HG02970 (cell line): ENCODE measurements around the gene MEGF8.

Experiments
- ATAC-seq: cut with Tn5 transposase; IDR thresholded peaks from one replicate; pipeline ENCODE4 v1.9.1; 2021; ENCODE audit warnings: mild to moderate bottlenecking, moderate library complexity, moderate number of reproducible peaks; ENCODE audit not compliant: unreplicated experiment, low FRiP score

Gene MEGF8, protein sequence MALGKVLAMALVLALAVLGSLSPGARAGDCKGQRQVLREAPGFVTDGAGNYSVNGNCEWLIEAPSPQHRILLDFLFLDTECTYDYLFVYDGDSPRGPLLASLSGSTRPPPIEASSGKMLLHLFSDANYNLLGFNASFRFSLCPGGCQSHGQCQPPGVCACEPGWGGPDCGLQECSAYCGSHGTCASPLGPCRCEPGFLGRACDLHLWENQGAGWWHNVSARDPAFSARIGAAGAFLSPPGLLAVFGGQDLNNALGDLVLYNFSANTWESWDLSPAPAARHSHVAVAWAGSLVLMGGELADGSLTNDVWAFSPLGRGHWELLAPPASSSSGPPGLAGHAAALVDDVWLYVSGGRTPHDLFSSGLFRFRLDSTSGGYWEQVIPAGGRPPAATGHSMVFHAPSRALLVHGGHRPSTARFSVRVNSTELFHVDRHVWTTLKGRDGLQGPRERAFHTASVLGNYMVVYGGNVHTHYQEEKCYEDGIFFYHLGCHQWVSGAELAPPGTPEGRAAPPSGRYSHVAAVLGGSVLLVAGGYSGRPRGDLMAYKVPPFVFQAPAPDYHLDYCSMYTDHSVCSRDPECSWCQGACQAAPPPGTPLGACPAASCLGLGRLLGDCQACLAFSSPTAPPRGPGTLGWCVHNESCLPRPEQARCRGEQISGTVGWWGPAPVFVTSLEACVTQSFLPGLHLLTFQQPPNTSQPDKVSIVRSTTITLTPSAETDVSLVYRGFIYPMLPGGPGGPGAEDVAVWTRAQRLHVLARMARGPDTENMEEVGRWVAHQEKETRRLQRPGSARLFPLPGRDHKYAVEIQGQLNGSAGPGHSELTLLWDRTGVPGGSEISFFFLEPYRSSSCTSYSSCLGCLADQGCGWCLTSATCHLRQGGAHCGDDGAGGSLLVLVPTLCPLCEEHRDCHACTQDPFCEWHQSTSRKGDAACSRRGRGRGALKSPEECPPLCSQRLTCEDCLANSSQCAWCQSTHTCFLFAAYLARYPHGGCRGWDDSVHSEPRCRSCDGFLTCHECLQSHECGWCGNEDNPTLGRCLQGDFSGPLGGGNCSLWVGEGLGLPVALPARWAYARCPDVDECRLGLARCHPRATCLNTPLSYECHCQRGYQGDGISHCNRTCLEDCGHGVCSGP (N-terminal part only)

DNA sequence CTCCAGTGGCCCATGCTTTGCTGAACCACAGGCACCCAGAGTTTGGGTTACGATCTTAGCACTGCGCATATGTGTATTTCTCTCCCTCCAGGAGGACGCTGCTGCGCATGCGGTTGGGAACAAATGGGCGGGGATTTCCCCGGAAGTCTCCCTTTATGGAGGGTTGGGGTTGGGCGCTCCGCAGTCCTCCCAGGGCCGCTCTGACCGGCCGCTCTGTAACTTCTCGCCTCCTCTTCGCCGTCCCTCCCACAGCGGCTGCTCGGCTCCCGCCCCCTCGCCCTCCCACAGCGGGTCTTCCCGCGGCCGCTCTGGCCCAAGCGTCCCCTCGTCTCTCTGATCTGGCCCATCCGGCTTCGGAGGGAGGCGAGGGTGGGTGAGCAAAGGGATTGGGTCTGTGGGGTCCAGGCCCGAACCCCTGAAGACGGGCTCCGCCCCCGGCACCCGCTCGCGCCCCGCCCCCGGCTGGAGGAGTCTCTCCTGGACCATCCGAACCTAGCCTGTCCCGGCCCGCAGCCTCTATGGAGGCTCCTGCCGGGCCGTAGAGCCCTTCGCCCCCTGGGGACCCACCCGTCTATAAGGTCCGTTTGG is at the start of gene MEGF8:
Gene MEGF8 (plus strand): TSS at position 328 of the 588 bp plus-strand sequence. CDS start 609 bp downstream, outside the sequence.
- peak; percentile 91 for ATAC-seq

DNA sequence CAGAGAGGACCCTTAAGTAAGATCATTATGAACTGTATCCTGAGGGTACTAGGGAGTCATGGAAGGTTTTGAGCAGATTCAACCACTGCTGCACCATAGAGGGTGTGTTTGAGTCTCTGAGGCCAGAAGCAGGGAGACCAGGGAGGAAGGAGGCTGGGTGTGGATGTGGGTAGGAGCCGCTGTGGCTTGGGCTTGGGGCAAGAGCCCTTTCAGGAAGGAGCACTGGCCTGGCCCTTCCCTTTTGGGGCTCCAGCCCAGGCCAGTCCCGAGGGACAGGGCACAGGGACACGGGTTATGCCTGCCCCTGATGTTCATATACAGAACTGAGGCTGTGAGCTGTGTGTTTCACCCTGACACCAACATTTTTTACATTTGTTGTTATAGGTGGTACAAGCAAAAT is 49.2 kb upstream of the MEGF8 start:
- no peak for ATAC-seq

DNA sequence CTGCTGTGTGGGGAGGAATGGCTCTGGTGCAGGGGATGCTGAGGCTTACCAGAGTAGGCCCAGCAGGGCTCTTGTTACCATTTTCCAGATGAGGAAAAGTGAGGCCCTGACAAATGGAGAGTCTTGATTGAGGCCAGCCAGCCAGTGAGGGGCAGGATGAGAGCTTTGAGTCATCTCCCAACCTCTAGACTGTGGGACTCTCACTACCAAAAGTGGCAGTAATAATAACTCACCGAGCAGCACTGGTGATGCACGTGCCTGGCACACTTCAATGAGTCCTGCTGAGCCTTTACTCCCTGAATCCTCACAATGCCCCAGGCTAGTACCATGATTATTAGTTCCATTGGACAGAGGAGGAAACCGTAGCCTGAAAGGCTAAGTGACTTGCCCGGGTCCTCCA is 48.6 kb upstream of the MEGF8 start:
- ATAC-seq: no peak

DNA sequence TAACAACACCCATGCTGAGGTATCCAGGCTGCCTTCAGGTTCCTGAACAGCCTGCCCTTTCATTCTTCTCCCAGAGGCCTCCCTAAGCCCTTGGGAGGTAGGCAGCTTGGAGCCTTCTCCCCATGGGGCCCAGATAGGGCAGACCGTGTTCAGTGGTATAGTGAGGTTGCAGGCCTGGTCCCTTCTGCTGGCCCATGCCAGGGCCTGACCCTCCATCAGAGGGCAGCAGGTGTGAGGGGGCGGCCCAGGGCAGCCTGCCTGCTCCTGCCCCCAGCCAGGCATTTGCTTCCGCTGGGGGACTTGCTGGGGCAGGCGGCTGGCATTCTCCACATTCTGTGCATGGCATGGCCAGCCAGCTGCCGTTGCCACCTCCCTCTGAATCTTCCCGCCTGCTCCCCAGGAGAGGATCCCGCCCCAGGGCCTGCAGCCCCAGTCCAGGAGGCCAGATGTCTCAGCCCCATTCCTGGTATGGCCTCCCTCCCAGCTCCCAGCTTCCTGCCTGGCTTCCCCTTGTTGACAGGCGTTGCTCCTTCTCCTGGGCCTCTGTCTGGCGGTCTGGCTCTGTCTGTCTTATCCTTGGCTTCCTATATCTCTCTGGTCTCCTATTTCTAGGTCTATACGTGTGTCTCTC is 47.5 kb upstream of the MEGF8 start:
- no peak for ATAC-seq

DNA sequence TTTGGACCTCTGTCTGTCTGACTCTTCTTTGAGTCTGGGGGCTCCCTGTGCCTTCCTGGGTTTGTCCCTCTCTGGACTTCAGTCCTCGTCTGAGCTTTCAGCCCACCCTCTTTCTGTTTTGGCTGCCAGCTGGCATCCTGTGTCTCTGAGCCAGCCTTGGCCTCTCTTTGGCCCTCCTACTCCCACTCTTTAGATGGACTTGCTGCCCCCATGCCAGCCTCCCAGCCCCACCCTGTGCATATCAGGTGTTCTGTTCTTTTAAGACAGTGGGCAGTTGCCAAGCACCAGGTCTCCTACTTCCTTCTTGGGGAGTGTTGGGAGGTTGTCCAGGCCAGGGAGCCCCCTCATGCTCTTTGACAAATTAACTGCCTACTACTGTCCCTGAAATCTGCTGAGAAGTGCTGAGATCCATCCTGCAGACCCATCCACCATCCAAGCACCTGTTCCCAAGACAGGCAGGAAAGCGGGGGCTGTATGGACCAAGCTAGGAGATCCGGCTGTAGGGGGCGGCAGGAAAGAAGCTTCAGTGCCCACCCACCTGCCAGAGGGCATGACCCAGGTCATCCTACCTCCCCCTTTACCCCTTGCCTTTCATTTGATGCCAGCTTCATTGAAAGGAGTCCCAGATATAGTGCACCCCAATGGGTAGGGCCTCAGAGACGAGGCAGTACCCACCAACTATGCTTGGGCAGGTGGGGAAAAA is 46.8 kb upstream of the MEGF8 start:
- ATAC-seq: no peak

DNA sequence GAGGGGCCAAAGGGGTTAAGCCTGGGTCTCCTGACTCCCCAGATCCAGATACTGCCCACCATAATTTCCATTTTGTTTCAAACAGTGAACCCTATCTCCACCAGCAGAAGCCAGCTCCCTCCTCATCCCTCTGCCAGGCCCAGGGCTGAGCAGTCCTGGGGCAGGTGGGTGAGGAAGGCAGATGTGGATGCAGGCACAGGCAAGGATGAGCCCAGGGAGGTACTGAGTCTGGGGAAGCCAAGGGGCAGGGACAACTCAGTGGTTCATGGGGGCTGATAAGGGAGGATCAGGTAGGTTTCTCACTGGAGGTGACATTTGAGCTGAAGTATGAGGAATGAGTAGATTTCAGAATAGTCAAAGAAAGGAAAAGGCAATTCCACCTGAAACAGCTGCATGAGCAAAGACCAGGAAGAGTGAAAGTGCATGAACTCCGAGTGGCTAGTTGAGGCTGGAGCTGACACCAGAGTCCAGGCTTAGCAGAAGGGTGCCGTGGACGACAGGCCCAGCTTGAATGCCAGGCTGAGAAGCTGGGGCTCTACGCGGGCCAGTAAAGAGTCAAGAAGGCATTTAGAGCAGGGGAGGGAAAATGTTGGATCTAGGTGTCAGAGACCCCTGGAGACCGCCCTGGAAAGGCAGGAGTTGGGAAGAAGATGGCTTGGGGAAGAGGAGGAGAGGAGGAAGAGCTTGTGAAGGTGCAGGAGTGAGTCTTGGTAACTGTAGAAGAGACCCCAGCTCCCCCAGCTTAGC is 46.1 kb upstream of the MEGF8 start:
- no peak for ATAC-seq

DNA sequence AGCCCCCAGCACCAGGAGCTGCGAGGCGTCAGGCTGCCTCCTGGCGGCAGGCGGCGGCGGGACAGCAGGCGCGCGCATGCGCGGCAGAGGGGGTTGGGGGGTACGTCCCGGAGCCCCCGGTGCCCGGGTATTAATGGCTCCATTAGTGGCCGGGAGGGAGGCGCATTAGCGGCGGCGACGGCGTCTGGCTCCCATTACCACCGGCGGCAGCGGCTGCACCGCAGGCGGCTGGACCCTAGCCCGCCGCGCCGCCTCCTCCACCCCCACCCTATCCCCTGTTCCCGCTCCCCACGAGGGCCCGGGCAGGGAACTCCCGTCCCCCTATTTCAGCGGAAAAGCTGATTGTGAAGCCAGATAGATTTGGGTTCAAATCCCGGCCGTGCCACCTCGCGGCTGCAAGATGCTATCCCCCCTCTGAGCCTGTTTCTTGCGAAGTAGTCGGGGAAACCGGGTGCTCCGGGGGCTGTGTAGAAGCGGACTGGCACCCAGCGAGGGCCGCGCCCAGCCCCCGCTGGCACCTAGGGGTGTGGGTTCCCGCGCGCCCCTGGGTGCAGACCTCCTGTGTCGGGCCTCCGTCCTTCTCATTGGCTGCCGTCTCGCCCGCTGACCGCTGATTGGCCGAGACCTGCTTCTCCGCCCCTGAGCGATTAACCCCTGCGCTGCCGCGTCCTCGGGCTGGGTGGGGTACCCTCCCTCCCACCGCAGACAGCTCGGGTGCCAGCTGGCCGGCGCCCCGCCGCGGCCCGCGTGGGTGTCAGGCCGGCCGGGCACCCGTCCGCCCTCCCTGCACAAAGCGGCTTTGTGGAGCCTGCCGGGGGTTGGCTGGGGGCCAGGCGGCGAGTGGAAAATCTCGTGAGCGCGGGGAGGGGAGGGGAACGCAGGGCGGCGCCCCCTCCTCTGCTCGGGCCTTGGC is 45.3 kb upstream of the MEGF8 start:
- ATAC-seq: peak; percentile 22

DNA sequence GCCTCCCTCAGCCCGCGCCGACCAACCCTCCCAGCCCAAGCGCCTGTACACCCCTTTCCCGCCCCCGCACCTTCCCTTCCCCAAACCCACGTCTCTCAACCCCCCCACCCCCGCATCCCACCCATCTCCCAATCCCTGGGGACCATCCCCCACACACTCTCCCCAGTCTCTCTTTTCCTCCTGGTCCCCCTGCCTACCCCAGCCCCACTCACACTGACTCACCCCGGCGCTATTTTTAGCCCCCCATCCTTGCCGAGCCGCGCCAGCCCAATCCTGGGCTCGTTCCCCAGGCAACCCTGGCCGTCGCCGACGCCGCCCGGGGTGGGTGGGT is 44.7 kb upstream of the MEGF8 start:
- ATAC-seq: no peak

DNA sequence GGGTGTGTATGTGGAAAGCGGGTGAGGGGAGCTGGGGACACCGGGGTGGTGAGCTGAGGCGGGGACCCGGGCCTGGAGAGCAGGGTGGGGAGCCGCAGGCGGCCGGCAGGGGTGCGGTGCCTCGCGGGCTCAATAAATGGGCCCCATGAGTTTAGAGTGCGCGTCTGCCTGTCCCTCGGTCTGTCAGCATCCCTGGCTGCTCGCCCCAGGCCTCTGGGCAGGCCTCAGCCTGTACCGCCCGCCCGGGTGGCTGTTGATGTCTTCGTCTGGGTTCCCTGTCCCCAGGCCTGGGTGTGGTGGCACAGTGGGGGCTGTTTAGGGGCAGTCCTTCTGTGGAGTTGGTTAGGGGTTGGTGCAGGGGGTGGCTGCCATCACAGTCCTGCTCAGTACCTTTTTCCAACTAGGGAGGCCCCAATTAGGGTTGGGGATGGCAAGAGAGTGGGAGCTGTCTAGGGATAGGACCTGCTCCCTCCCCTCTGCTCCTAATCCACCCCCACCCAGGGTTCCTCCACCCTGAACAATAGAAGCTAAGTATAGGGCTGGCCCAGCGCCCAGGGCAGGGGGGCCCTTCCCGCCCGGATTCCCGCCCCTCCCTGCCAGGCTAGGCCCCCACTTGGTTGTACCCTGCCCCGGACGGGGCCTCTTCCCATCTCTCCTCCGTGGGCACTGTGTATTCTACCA is 44.1 kb upstream of the MEGF8 start:
- ATAC-seq: no peak

DNA sequence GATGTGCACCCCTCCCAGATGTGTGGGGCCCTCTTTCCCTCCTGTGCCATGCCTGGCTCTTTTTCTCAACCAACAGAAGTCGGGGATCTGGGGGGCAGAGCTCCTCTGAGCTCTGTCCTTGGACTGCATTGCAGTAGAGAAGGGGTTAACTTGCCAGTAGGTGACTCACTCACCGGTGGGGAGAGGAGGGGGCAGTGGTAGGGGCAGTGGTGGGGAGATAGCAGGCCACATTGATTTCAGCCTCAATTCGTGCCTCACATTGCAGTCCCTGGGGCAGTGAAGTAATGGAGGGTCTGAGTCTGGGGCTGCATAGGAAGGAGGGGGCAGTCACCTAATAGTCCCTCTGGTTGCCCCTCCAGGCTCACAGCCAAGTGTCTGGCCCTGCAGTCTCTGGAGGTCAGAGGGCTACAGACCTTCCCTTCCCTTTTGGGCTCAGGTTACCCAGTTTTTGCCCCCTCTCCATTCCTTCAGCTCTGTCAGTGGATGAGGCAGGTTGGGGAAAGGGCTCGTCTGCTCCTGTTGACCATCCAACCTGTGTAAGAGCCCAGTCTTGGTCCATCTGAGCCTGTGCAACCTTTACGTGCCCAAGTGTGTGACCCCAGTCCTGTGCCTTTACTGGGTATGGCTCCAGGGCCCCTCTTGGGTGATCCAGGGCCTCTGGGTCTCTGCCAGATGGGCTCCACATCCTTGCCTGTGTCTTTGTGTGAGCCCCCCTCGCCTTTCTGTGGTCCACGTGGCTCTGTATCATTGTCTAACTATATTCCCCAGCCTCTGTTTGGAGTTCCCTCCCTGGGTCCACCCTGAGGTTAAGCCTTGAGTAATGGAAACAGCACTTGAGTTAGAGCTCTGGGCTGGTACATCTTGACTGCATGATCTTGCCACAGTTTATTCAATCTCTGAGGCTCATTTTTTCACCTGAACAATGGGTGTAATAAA is 43.3 kb upstream of the MEGF8 start:
- no peak for ATAC-seq

DNA sequence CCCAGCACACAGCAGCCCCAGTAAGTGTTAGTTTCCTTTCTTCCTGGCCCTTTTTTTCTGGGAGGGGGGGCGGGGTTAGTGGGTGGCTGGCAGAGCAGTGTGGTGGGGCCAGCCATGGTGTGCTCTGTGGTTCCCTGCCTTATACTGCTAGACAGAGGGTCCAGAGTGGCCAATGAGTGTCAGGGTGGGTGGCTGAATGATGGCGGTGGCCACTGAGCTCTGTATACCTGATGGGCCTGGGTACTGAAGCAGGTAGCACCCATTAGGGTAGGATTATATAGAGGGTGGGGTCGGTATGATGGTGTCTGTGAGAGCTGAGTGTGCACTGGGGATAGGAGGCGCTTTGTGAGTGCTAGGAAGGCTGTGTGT is 42.6 kb upstream of the MEGF8 start:
- no peak for ATAC-seq

DNA sequence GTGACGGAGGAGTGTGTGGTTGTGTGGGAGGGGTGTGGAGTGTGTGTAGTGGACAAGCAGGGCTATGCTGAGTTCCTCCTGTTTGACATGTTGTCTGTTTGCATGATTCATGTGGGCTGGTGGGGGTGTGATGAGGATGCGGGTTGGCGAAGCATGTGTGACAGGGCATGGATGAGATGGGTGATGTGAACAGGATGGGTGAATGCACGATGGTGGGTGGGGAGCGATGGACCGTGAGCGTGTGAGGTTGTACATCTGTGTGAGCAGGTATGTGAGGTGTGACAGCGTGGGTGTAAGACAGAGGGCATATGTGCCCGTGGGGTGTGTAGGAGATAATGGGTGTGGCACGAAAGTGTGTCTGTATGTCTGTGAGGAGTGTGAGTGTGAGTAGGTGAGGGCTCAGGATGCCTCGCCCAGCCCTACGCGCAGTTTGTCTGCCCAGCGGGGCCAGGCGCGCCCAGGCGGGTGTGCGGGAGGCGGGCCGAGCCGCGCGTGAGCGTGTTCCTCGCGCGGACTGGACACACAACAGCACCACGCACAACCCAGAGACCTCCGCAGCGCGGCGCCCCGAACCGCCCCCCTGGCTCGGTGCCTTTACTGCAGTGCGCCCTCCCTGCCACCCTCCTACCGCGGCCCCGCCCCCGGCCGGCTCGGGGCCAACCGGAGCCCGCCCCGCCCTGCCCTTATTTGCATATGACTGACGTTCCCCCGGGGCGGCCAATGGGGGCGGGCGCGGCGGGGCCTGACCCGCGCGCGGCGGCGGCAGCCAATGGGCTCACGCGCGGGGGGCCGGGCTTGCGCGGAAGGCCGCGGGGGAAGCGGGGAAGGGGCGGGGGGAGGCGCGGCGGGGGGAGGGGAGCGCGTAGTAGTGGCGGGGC is 42.0 kb upstream of the MEGF8 start:
- ATAC-seq: peak; percentile 40

DNA sequence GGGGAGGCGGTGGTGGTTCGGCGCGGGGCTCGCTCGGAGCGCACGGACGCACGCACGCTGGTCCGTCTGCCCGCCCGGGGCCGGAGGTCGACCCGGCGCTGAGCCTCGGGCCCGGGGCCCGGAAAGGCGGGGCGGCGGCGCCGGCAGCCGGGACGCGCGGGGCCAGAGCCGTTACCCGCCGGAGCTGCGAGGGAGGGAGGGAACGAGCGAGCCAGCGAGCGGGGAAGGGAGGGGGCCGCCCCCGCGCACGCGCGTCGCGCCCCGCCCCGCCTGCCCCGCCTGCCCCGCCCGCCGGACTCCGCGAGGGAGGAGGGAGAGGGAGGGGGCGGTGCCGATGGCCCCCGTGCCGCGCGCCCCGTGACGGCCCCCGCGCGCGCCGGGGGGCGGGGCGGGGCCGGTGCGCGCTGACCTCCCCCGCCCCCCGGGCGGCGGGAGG is 41.4 kb upstream of the MEGF8 start:
- ATAC-seq: peak; percentile 41

DNA sequence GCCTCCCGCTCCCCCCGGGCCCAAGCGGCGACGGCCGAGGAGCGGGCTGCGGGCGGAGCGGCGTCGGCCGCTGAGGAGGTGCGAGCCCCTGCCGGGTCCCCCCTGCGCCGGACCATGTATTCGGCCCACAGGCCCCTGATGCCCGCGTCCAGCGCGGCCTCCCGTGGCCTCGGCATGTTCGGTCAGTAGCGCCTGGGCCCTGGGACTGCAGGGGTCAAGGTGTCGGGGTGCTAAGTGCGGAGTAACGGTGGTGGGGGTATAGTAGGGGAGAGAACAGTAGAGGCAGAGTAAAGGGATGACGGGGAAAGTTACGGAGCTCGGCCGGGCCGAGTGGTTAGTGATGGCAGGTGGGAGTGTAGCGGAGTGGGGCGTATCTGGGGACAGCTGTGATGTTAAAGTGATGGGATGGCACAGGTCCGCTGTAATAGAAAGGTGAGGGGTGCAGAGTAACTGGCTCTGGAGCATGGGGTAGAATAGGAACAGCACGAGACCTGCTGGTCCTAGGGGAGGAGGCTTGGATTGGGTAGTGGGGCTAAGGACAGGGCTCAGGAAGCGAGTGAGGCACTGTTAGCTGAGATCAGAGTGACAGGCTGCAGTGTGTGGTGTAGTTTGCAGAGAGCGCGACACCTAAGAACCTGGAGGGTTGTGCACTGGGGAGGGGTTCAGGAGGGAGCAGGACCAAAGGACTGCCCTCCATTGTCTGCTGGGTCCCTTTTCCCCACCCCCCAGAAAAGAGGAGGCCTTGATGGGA is 40.7 kb upstream of the MEGF8 start:
- ATAC-seq: peak; percentile 1

DNA sequence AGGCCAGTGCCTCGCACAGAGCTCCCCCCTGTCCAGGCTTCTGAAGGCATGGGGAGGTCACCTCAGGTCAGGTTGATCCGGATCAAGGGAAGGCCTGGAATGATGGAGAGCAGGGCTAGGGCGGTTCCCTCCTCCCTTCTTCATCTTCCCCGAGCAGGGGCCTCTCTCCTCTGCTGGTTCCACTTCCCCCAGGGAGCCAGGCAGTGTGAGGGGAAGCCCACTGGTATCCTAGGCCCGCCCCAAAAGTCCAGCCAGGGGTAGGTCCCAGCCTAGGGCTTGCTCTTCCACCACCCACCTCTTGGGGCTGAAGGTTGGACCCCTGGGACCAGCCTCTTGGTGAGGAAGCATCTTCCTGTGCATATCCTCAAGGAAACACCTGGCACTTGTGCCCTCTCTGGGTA is 39.9 kb upstream of the MEGF8 start:
- no peak for ATAC-seq
